PC-9 (cell line): ENCODE data around the gene ZNF263.

Source experiments
- CTCF ChIP-seq: fragments of 200-600 bp; sonication (generic); conservative IDR thresholded peaks from 2 replicates; pipeline ENCODE4 v1.6.1; 2017; ENCODE audit warnings: mixed run types, antibody characterized with exemption, mild to moderate bottlenecking, moderate library complexity
- EZH2 ChIP-seq: fragments of 200-600 bp; sonication (generic); IDR thresholded peaks from 2 replicates; pipeline ENCODE4 v1.8.0; 2017; ENCODE audit warnings: antibody characterized with exemption, low read depth

GRCh38 chr16:3281222-3281820 lies 2.0 kb upstream of the ZNF263 start:
- TF ChIP-seq CTCF (no peak), EZH2 (no peak)
